HepG2 (cell line): ENCODE data around the gene RABGAP1. TPM values are rescaled to one million over a fixed set of nuclear protein-coding genes. Genes with fewer than 3 reads are reported as not detected.

Experiments
- ATAC-seq: fragments of 200-7000 bp; cut with Tn5 transposase; 3 replicates; pipeline ENCODE4 v1.9.1; 2020; ENCODE audit warnings: mild to moderate bottlenecking, moderate library complexity
- BruUV-seq: library from RNA; stranded (reverse); fragments of 400-500 nt; replicated peaks from 2 replicates; lab custom pipeline; 2021; lab: Mats Ljungman, UMichigan
- CTCF ChIA-PET: fragments of 300-600 bp; formaldehyde crosslinking; extraction: SDS; loops from one replicate; lab custom pipeline; 2021; ENCODE audit warnings: low total read pairs, inconsistent platforms, low intra/inter-chr PET ratio; lab: Yijun Ruan, JAX
- POLR2A ChIA-PET: fragments of 350-600 bp; sonication (Branson Sonifier 250); formaldehyde crosslinking; loops from one replicate; lab custom pipeline; 2020; ENCODE audit warnings: antibody characterized with exemption, inconsistent platforms; lab: Yijun Ruan, JAX
- DNase-seq: peaks from one replicate; pipeline ENCODE4 v3.0.0-alpha.2; 2015; ENCODE audit warnings: low spot score
- FAIRE-seq: peaks from 3 replicates; lab custom pipeline; 2011; peaks lifted over from hg19 to GRCh38; lab: Jason Lieb, UNC
- H2AFZ ChIP-seq: one replicate; pipeline ENCODE4 v1.6.1; 2011; ENCODE audit warnings: low read length, inconsistent platforms
- H3K27ac ChIP-seq: fragments of 300-600 bp; 3 replicates; pipeline ENCODE4 v1.8.0; 2011; ENCODE audit warnings: mixed run types, mild to moderate bottlenecking, mixed read lengths, low read length, inconsistent platforms; ENCODE audit not compliant: insufficient read depth; ENCODE audit errors: extremely low read length
- H3K27me3 ChIP-seq, 2 experiments: fragments of 200-600 bp in 1 of 2; 2 replicates in 1 of 2; 3 replicates in 1 of 2; pipeline versions ENCODE4 v1.6.0 to v1.8.0; 2011; ENCODE audit warnings: low read length in 2 of 2, mild to moderate bottlenecking in 2 of 2, moderate library complexity in 2 of 2, inconsistent platforms in 1 of 2; ENCODE audit not compliant: insufficient read depth in 2 of 2, control insufficient read depth in 1 of 2
- H3K36me3 ChIP-seq, 2 experiments: fragments of 200-600 bp in 1 of 2; replicated peaks in 1 of 2; 2 replicates in 1 of 2; 3 replicates in 1 of 2; pipeline versions ENCODE4 v1.5.1 to v1.8.0; 2011; ENCODE audit warnings: low read length in 2 of 2, inconsistent platforms in 1 of 2; ENCODE audit not compliant: insufficient read depth in 2 of 2, control insufficient read depth in 1 of 2
- H3K4me1 ChIP-seq: 2 replicates; pipeline ENCODE4 v1.5.1; 2012; ENCODE audit warnings: low read length, inconsistent platforms; ENCODE audit not compliant: insufficient read depth
- H3K4me2 ChIP-seq: 2 replicates; pipeline ENCODE4 v1.6.0; 2011; ENCODE audit warnings: low read depth, low read length, inconsistent platforms
- H3K4me3 ChIP-seq, 3 experiments: fragments of 200-600 bp in 1 of 3; sonication (generic), shearing (Covaris generic) in 1 of 3; replicated peaks in 1 of 3; 2 replicates each; pipeline ENCODE4 v1.5.1; 2011 to 2016; ENCODE audit warnings: low read length in 3 of 3, inconsistent platforms in 2 of 3, low read depth in 2 of 3, mild to moderate bottlenecking in 2 of 3, control low read depth in 1 of 3, mixed read lengths in 1 of 3; ENCODE audit not compliant: insufficient read depth in 1 of 3
- H3K79me2 ChIP-seq: one replicate; pipeline ENCODE4 v1.6.1; 2011; ENCODE audit warnings: low read length, inconsistent platforms; ENCODE audit not compliant: insufficient read depth
- H3K9ac ChIP-seq: 2 replicates; pipeline ENCODE4 v1.6.0; 2011; ENCODE audit warnings: mild to moderate bottlenecking, low read depth, low read length, inconsistent platforms; ENCODE audit not compliant: insufficient read depth
- H3K9me3 ChIP-seq: 2 replicates; pipeline ENCODE4 v1.5.1; 2012; ENCODE audit warnings: mild to moderate bottlenecking, low read length
- H4K20me1 ChIP-seq: 2 replicates; pipeline ENCODE4 v1.6.0; 2011; ENCODE audit warnings: inconsistent platforms, mild to moderate bottlenecking, low read length, moderate library complexity; ENCODE audit not compliant: insufficient read depth
- GATAD2A ChIP-seq: IDR thresholded peaks from 2 replicates; pipeline ENCODE4 v1.6.1; 2016
- HHEX ChIP-seq: IDR thresholded peaks from 2 replicates; pipeline ENCODE4 v1.6.1; 2016; ENCODE audit warnings: control low read depth
- KLF13 ChIP-seq: sonication (generic); formaldehyde crosslinking; IDR thresholded peaks from 2 replicates; pipeline ENCODE4 v1.4.0; 2020; ENCODE audit warnings: mild to moderate bottlenecking, missing genetic modification reagents
- NFAT5 ChIP-seq: sonication (generic); formaldehyde crosslinking; IDR thresholded peaks from 2 replicates; pipeline ENCODE4 v1.4.0; 2020; ENCODE audit warnings: missing genetic modification reagents
- ZNF101 ChIP-seq: sonication (generic); formaldehyde crosslinking; IDR thresholded peaks from 2 replicates; pipeline ENCODE4 v1.4.0; 2020; ENCODE audit warnings: mild to moderate bottlenecking, low read depth, missing genetic modification reagents, borderline replicate concordance
- ZNF12 ChIP-seq: sonication (generic); formaldehyde crosslinking; IDR thresholded peaks from 2 replicates; pipeline ENCODE4 v1.5.0; 2020; ENCODE audit warnings: missing genetic modification reagents
- ZNF326 ChIP-seq: sonication (generic); formaldehyde crosslinking; IDR thresholded peaks from 2 replicates; pipeline ENCODE4 v1.4.0; 2020; ENCODE audit warnings: missing genetic modification reagents, borderline replicate concordance
- ZNF75D ChIP-seq: sonication (generic); formaldehyde crosslinking; IDR thresholded peaks from 2 replicates; pipeline ENCODE4 v1.8.1; 2023; ENCODE audit warnings: missing genetic modification reagents, mild to moderate bottlenecking, borderline replicate concordance
- ZNF768 ChIP-seq: sonication (generic); formaldehyde crosslinking; IDR thresholded peaks from 2 replicates; pipeline ENCODE4 v1.4.0; 2020; ENCODE audit warnings: missing genetic modification reagents
- ZNF879 ChIP-seq: sonication (generic); formaldehyde crosslinking; IDR thresholded peaks from 2 replicates; pipeline ENCODE4 v1.8.1; 2023; ENCODE audit warnings: missing genetic modification reagents
- WGBS: methylation state at CpG from one replicate; pipeline ENCODE4 v1.1.6; 2017; ENCODE audit warnings: low lambda C conversion rate; 5-methylcytosine and 5-hydroxymethylcytosine counted together
- in situ Hi-C: cut with HindIII; loops from 2 replicates; pipeline ENCODE4 v1.10.0; 2017; ENCODE audit warnings: low pct_unique_long_range_greater_than_20kb; ENCODE audit not compliant: extremely low pct_ligation_motif_present
- intact Hi-C: fragments of 100-400 bp; cut with micrococcal nuclease; formaldehyde crosslinking; loops from one replicate; pipeline ENCODE4 v1.10.0; 2022; ENCODE audit not compliant: unreplicated experiment
- polyA plus RNA-seq, 8 experiments: library from polyadenylated mRNA; depleted of rRNA in 3 of 8; stranded (reverse) in 7 of 8; unstranded in 1 of 8; fragments of >200 nt; fragmentation: Illumina TruSeq in 4 of 8; extraction: Trizol in 4 of 8; gene quantifications; 2 replicates each; pipeline versions ENCODE4 v1.2.1 to v1.2.3, GENCODE V29; 2011 to 2016; ENCODE audit warnings: low read depth in 4 of 8, missing spikeins in 1 of 8, mixed read lengths in 1 of 8; ENCODE audit not compliant: insufficient read depth in 1 of 8
- total RNA-seq, 5 experiments: library from RNA; depleted of rRNA; stranded (reverse); fragments of >200 nt; fragmentation: Illumina TruSeq; extraction: Trizol; gene quantifications; 2 replicates each; pipeline ENCODE4 v1.2.3, GENCODE V29; 2016; ENCODE audit warnings: low read depth in 1 of 5

The RABGAP1 gene
- total and polyA plus RNA-seq, 2 of the 13 experiments (the other 11 are each of a cell fraction or from before 2014, with no cell fraction given), result 19.1 to 19.3 TPM

GRCh38 chr9:123069010-123069481 is 128.2 kb downstream of the RABGAP1 start:
- H3K9me3 ChIP-seq, result no peaks in the 10 kb centered on the region
- H3K4me3 ChIP-seq, result no peak overlapping the region
- FAIRE-seq, result no peak
- no peak for ATAC-seq
- POLR2A ChIA-PET, result no interaction called here
- no peaks in the 10 kb centered on the region for H3K27me3 ChIP-seq
- intact Hi-C loops, result no loop called here
- H3K79me2 ChIP-seq, result no peaks in the 10 kb centered on the region
- H3K9ac ChIP-seq, result no peak overlapping the region
- H3K27ac ChIP-seq, result no peak overlapping the region
- no peaks in the 10 kb centered on the region for H3K4me1 ChIP-seq
- no peak for DNase-seq
- H4K20me1 ChIP-seq, result no peaks in the 10 kb centered on the region
- CTCF ChIA-PET, result no interaction called here
- 98% methylated on average over 3 of the region's 3 CpGs for WGBS
- no TSS peak for BruUV-seq
- no peak overlapping the region for H3K4me2 ChIP-seq
- TF ChIP-seq ZNF879 (CRISPR knock-in tag) (no peak), KLF13 (CRISPR knock-in tag) (no peak), ZNF75D (CRISPR knock-in tag) (no peak), ZNF326 (CRISPR knock-in tag) (no peak), ZNF101 (CRISPR knock-in tag) (no peak), ZNF768 (CRISPR knock-in tag) (no peak), ZNF12 (CRISPR knock-in tag) (no peak), GATAD2A (CRISPR knock-in tag) (no peak), NFAT5 (CRISPR knock-in tag) (no peak), HHEX (CRISPR knock-in tag) (no peak)
- no peak overlapping the region for H2AFZ ChIP-seq
- peaks cover 0 to 47% of the 10 kb centered on the region in 2 experiments; a peak in 4 of 5 replicates for H3K36me3 ChIP-seq
- in situ Hi-C loops, result no loop called here
